Measurements from ENCODE around the gene NXN. TPM values are rescaled to one million over a fixed set of nuclear protein-coding genes. Genes with fewer than 3 reads are reported as not detected.
"Not testable (repeated sequence)": the region's sequence is repeated elsewhere in the genome, so short reads cannot be mapped to it uniquely, and the experiment has no call there.

Gene NXN
- total RNA-seq, 6 experiments from 2014 or later, result 2.7 to 9.5 (median 8.0) TPM

DNA sequence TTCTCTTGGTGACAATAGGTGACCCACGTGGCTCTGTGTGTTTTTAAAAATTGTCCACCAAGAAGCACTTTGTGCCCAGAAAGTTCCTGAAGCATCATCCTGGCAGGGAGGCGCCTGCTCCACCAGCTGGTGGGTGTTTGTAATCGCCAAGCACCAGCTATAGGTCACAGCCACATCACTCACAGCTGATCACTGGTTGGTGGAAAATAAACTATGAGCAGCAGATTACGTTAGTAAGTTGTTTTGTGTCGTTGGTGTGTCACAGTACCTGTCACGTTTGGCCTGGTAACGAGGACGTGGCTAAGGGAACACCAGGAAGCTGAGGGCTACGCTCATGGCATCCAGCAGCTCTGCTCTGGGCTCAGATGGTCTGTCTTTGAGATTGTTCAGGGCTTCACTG lies 187.3 kb downstream of the NXN start:
- intact Hi-C loops (cut with DNase I), result loop anchor here in 1 of 2 donors (5.0 to 10.0 kb wide), 2 partner anchors 200 to 263 kb away; no protein-coding TSS in a partner anchor
- Histone ChIP-seq H3K27ac (no peak overlapping the region), H3K4me1 (peaks cover 0 to 4% (median 0%) of the 10 kb centered on the region in 4 donors), H3K4me3 (no peak overlapping the region), H3K36me3 (peaks cover 7 to 37% (median 18%) of the 10 kb centered on the region in 4 donors), H3K27me3 (no peaks in the 10 kb centered on the region), H3K9me3 (no peaks in the 10 kb centered on the region)
- ATAC-seq, result no peak
- no peak for TF ChIP-seq POLR2A (IDR thresholded peaks at IDR 0.05)
- TF ChIP-seq, protein P1, sequence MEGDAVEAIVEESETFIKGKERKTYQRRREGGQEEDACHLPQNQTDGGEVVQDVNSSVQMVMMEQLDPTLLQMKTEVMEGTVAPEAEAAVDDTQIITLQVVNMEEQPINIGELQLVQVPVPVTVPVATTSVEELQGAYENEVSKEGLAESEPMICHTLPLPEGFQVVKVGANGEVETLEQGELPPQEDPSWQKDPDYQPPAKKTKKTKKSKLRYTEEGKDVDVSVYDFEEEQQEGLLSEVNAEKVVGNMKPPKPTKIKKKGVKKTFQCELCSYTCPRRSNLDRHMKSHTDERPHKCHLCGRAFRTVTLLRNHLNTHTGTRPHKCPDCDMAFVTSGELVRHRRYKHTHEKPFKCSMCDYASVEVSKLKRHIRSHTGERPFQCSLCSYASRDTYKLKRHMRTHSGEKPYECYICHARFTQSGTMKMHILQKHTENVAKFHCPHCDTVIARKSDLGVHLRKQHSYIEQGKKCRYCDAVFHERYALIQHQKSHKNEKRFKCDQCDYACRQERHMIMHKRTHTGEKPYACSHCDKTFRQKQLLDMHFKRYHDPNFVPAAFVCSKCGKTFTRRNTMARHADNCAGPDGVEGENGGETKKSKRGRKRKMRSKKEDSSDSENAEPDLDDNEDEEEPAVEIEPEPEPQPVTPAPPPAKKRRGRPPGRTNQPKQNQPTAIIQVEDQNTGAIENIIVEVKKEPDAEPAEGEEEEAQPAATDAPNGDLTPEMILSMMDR (IDR thresholded peaks at IDR 0.05), result no peak
- WGBS (ENCODE audit: insufficient coverage, low coverage, low lambda C conversion rate, missing lambda C conversion rate), result 80% methylated on average over 9 of the region's 9 CpGs
- DNase-seq, result no peak

DNA sequence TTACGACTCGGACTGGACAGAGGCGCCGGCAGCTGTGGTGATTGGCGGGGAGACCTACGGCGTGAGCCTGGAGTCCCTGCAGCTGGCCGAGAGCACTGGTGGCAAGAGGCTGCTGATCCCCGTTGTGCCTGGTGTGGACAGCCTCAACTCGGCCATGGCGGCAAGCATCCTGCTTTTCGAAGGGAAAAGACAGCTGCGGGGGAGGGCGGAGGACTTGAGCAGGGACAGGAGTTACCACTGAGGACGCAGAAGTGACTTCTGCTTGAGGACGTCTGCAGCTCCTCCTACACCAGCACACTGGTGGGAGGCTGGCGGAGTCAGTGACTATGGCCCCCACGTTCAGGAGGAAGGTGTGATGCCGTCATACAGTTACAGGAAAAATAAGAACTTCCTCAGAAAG lies 187.7 kb downstream of the NXN start:
- Histone ChIP-seq H3K4me3 (no peak overlapping the region), H3K27me3 (no peaks in the 10 kb centered on the region), H3K4me1 (peaks cover 0 to 4% (median 0%) of the 10 kb centered on the region in 4 donors), H3K36me3 (peaks cover 7 to 37% (median 18%) of the 10 kb centered on the region in 4 donors), H3K9me3 (no peaks in the 10 kb centered on the region), H3K27ac (no peak overlapping the region)
- no peak for TF ChIP-seq POLR2A (IDR thresholded peaks at IDR 0.05)
- TF ChIP-seq, protein P1 (IDR thresholded peaks at IDR 0.05), result no peak
- ATAC-seq, result no peak
- intact Hi-C loops (cut with DNase I), result loop anchor here in 1 of 2 donors (5.0 to 10.0 kb wide), 2 partner anchors 200 to 263 kb away; no protein-coding TSS in a partner anchor
- DNase-seq, result no peak
- 93% methylated on average over 3 of the region's 19 CpGs for WGBS (ENCODE audit: insufficient coverage, low coverage, low lambda C conversion rate, missing lambda C conversion rate)

DNA sequence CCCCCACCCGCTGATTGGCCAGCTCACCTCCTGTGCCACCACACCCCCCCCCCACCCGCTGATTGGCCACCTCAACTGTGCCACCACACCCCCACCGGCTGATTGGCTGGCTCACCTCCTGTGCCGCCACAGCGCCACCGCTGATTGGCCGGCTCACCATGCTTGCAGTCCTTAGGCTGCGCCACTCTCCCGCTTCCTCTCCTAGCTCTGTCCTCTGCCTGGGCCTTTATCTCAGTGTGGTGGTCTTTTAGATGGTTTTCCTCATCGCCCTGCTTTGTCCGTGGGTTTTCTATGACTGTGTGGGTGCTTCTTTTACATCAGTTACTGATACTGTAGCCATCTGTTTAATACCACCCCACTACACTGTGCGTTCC lies 188.7 kb downstream of the NXN start:
- intact Hi-C loops (cut with DNase I), result loop anchor here in 1 of 2 donors (5.0 to 10.0 kb wide), 2 partner anchors 201 to 264 kb away; no protein-coding TSS in a partner anchor
- H3K36me3 ChIP-seq, result peaks cover 7 to 37% (median 18%) of the 10 kb centered on the region in 4 donors
- not testable (repeated sequence) for H3K27me3 ChIP-seq, H3K9me3 ChIP-seq, DNase-seq, ATAC-seq, H3K4me1 ChIP-seq, H3K4me3 ChIP-seq, H3K27ac ChIP-seq
- WGBS (ENCODE audit: insufficient coverage, low coverage, low lambda C conversion rate, missing lambda C conversion rate), result 92% methylated on average over 7 of the region's 12 CpGs

DNA sequence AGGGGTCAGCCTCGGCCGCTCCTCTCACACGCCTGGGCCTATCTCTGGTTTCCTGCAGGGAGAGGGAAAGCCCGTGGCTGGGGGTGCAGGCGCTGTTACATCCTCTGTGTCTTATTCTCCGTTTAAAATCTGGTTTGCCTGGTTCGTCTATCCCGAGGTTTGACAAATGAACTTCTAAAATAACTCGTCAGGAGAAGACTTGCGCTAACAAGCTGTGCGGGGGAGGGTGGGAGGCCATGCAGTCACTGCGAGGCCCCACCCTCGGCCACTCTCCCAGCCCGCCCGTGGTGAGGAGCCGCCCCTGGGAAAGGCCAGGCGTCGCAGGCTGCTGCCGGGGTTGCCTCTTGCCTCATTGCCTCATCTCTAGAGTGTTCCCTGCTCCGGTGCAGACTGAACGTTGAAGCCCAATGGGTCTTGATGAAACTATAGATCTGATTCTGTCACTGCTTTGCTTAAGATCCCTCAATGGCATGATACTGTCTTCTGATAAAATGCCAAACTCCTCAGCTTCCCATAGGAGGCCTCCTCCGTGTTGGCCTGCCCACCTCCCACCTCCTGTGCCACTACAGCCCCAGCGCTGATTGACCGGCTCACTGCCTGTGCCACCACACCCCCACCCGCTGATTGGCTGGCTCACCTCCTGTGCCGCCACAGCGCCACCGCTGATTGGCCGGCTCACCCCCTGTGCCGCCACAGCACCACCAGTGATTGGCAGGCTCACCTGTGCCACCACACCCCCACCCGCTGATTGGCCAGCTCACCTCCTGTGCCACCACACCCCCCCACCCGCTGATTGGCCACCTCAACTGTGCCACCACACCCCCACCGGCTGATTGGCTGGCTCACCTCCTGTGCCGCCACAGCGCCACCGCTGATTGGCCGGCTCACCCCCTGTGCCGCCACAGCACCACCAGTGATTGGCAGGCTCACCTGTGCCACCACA lies 189.4 kb downstream of the NXN start:
- H3K36me3 ChIP-seq, result peaks cover 7 to 37% (median 18%) of the 10 kb centered on the region in 4 donors
- not testable (repeated sequence) for DNase-seq, ATAC-seq

DNA sequence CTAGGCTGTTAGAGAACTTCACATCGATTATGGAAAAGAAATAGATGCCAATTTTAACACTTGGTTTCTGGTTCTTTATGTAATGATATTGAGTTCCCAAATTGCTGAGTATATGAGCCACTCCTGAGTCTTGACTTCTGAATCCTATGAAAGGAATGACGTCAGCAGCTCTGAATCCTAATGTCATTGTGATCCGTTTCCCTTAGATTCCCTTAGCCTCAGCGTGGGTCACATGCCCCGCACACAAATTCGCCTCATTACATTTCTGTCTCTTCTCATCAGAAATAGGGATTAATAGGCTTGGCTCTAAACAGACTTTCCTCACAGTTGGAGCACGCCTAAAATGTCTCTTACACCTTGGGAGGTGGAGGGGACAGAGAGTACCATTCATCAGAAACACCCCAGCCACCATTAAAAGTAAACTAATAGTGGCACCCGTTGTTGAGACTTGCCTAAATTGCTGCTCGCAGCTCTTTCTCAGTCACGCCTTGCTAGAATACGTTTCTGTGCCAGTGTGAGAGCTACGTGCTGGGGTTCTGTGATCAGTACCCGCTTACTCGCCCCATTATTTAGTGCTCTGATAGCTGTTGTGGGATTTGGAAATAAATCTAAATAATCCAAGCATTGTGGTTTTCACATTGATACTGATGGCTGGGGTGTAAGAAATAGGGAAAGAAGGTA lies 190.3 kb downstream of the NXN start:
- no peaks in the 10 kb centered on the region for H3K4me1 ChIP-seq
- H3K27ac ChIP-seq, result no peak overlapping the region
- peaks cover 7 to 37% (median 18%) of the 10 kb centered on the region in 4 donors for H3K36me3 ChIP-seq
- H3K4me3 ChIP-seq, result no peak overlapping the region
- ATAC-seq, result no peak
- no peak for DNase-seq
- no peaks in the 10 kb centered on the region for H3K27me3 ChIP-seq
- no peak for TF ChIP-seq POLR2A (IDR thresholded peaks at IDR 0.05)
- TF ChIP-seq, protein P1 (IDR thresholded peaks at IDR 0.05), result no peak
- intact Hi-C loops (cut with DNase I), result no loop called here
- WGBS (ENCODE audit: insufficient coverage, low coverage, low lambda C conversion rate, missing lambda C conversion rate), result 80% methylated on average over 12 of the region's 14 CpGs
- no peaks in the 10 kb centered on the region for H3K9me3 ChIP-seq

More for the DNA sequence above, 189.4 kb downstream of the NXN start:
- not testable (repeated sequence) for H3K4me1 ChIP-seq, H3K9me3 ChIP-seq, H3K4me3 ChIP-seq, H3K27ac ChIP-seq, H3K27me3 ChIP-seq
- 85% methylated on average over 20 of the region's 38 CpGs for WGBS (ENCODE audit: insufficient coverage, low coverage, low lambda C conversion rate, missing lambda C conversion rate)
- intact Hi-C loops (cut with DNase I), result loop anchor here in 1 of 2 donors (5.0 to 10.0 kb wide), 2 partner anchors 202 to 265 kb away; no protein-coding TSS in a partner anchor
